GM12872 (cell line): ENCODE data around the gene KLHL10.

Experiments used
- TF ChIP-seq, protein P1 (sequence below): IDR thresholded peaks from 3 replicates; pipeline ENCODE4 v1.5.1; 2011; ENCODE audit warnings: low read depth, mild to moderate bottlenecking, low read length, moderate library complexity; ENCODE audit not compliant: insufficient read depth

The KLHL10 gene

DNA sequence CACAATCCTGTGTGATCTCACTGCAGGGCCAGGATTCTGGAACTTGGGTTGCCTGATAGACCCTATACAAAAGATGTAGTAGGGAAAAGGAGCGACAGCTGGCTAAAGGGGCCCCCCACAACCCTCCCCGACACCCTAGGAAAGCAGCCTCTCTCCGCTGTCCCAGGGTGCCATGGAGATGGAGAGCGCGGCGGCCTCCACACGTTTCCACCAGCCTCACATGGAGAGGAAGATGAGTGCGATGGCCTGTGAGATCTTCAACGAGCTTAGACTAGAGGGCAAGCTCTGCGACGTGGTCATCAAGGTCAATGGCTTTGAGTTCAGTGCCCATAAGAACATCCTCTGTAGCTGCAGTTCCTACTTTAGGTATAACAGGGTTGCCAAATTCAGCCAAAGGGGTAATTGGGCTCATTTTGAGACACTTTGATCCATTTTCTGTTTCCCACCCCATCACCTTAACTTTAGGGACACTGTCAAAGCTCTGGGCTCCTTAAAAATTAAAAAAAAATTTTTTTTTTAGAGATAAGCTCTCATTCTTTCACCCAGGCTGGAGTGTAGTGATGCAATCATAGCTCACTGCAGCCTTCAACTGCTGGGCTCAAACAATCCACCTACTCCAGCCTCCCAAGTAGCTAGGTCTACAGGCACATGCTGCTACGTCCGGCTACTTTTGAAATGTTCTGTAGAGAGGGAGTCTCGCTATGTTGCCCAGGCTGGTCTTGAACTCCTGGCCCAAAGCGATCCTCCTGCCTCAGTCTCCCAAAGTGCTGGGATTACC is at the start of gene KLHL10:
TSS of gene KLHL10 (plus strand) at position 65 of the 778 bp plus-strand sequence. CDS start at position 173, 108 bp downstream.
- TF ChIP-seq, protein P1, sequence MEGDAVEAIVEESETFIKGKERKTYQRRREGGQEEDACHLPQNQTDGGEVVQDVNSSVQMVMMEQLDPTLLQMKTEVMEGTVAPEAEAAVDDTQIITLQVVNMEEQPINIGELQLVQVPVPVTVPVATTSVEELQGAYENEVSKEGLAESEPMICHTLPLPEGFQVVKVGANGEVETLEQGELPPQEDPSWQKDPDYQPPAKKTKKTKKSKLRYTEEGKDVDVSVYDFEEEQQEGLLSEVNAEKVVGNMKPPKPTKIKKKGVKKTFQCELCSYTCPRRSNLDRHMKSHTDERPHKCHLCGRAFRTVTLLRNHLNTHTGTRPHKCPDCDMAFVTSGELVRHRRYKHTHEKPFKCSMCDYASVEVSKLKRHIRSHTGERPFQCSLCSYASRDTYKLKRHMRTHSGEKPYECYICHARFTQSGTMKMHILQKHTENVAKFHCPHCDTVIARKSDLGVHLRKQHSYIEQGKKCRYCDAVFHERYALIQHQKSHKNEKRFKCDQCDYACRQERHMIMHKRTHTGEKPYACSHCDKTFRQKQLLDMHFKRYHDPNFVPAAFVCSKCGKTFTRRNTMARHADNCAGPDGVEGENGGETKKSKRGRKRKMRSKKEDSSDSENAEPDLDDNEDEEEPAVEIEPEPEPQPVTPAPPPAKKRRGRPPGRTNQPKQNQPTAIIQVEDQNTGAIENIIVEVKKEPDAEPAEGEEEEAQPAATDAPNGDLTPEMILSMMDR: no peak

DNA sequence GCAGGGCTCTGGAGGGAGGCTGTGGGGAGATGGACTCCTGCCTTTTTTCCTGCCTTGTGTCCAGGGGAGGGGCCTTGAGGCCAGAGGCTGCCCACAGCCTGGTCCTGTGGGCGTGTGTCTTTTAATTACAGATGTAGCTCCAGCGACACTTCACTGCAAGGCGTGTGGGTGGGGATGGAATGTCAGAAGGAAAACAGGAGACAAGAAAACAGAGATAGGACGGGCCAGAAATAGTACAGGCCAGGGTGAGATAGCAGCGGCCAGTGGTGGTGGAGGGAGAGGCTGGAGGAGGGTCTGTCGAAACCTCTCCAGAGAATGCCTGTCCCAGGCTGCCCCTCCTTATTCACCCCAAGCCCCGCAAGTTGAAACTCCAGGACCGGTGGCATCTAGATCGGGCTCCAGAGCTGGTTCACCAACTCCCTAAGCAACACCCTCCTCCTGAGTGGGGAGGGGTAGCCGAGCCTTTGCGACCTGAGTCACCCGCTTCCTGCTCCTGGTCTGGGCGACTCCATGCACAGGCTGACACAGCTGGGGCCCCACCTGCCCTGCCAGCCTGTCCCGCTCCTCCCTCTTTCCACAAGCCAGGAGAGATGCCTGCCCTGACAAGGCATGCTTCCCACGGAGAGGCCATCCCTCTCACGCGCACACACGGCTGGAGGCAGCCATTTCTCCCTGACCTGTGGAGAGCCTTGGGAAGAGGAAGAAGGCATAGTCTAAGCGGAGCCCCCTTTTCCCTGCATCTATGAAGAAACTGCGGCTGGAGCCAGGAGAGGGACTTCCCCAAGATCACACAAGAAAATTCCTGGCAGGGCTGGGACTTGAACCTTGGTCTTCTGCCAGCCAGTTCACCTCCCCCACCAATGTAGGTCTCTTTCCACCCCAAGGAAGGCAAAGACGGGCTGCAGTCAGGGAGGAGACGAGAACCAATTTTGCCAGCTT is 44.5 kb upstream of the KLHL10 start:
- TF ChIP-seq, protein P1: no peak

DNA sequence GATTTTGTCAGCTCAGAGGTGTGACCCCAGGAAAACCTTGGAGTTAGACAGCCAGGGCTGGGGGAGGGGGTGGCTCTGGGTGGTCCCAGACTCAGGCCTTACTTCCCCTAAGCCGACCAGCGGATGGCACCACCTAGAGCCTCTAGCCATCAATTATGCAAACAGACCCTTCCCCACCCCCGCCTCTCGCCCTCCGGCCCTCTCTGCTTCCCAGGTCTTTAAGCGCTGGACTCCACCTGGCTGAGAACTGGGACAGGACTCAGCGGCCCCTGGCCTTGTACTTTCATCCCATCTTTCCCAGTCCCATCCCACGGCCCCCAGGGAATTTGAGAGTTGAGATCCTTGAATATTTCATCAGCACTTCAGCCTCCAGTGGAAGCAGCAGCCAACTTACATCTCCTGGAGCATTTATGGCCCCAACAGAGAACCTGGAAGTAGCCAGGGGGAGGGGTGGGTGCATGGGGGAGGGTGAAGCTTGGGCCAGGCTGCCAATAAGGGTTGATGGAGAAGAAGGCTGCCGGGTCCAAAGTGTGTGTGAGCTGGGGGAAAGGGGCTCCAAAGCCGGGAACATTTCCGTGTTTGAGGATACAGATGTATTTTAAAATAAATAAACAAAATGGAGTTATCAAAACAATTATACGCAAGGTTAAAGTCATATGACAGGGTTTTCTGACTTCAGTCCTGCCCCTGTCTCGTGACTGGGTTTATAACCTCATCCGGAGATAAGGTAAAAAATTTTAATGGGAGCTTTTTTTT is 43.7 kb upstream of the KLHL10 start:
- TF ChIP-seq, protein P1: no peak

DNA sequence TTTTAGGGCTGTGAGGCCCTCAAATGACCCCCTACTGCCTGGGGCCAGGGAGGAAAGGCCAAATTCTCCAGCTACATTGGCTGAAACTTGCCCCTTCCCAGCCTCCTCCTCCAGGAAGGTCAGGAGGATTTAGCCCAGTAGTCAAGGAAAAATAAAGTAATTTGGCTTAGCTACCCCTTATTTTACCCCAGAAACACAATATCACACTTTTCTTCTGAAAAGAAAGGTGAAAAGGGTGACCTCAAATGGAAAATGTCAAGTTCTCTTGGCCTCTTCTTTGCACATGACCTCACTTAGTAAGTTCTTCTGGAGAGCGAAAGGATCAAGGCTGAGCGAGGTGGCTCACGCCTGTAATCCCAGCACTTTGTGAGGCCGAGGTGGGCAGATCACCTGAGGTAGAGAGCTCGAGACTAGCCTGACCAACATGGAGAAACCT is 43.1 kb upstream of the KLHL10 start:
- TF ChIP-seq, protein P1: no peak

DNA sequence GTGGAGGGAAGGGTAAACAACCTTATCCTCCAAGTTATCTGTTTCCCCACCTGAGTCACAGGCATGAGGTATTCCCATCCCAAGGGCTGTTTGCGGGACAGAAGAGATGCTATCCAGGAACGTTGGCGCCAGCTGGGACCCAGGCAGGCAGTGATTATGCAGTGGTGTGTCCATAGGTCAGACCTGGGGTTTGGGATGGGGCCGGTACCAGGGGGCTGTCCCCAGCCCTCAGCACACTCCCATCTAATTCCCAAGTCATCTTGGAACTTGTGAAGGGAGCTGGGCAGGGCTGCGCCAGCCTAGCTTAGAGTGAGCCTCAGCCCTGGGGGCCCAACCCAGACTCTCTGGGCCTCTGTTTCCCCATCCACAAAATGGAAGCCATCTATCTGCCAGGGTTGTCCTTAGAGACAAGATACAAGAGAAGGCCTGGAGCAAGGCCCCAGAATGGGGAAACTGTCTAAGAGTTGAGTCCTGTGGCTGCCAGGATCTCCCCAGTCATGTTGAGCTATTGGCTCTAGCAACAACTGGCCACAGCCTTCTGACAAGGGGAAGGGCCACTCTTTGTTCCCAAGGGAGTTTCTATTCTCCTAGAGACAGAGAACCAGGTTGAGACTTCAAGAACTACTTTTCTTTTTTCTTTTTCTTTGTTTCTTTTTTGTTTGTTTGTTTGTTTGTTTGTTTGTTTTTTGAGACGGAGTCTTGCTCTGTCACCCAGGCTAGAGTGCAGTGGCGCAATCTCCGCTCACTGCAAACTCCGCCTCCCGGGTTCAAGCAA is 41.3 kb upstream of the KLHL10 start:
- TF ChIP-seq, protein P1: no peak

DNA sequence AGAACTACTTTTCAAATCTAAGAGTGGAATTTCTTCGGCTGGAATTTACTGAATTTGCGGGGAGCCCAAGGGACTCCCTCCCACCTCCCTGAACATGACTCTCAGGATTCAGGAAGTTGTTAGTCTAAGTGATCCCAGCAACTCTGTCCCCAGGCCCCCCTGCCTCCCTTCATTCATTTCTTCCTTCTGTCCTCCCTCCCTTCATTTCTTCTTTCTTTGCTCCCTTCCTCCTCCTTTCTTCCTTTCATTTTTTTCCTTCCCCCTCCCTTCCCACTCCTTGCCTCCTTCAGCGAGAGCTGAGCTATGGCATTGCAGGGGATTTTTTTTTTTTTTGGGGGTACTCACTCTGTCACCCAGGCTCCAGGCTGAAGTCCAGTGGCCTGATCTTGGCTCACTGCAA is 40.2 kb upstream of the KLHL10 start:
- TF ChIP-seq, protein P1: no peak
